HG02623 (cell line): ENCODE data around the gene MUC12.
"Not testable (repeated sequence)": the region's sequence is repeated elsewhere in the genome, so short reads cannot be mapped to it uniquely, and the experiment has no call there.

Source experiments
- ATAC-seq: cut with Tn5 transposase; IDR thresholded peaks from one replicate; pipeline ENCODE4 v1.9.1; 2021; ENCODE audit warnings: moderate library complexity; ENCODE audit not compliant: unreplicated experiment

MUC12 gene

DNA sequence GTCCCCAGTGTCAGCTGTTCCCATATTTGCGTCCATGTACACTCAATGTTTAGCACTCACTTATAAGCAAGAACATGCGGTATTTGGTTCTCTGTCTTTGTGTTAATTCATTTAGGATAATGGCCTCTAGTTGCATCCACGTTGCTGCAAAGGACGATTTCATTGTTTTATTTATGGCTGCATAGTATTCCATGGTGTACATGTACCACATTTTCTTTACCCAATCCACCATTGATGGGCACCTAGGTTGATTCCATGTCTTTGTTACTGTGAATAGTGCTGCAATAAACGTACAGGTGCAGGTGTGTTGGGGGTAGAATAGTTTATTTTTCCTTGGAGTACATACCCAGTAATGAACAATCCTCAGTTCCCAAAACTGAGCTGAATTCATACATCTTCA lies 91.6 kb downstream of the MUC12 start:
- ATAC-seq: no peak

DNA sequence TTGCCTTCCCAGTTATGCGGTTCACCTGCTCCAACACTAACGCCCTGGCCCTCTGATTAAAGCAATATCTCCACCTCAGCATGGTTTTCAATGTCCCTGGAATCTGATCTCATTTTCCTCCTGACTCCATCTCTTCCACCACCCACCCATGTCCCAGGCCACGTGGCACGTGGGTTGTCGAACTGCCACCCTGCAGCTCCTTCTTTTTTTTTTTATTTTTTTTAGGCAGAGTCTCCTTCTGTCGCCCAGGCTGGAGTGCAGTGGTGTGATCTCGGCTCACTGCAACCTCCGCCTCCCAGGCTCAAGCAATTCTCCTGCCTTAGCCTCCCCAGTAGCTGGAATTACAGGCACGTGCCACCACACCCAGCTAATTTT lies 94.8 kb downstream of the MUC12 start:
- not testable (repeated sequence) for ATAC-seq

DNA sequence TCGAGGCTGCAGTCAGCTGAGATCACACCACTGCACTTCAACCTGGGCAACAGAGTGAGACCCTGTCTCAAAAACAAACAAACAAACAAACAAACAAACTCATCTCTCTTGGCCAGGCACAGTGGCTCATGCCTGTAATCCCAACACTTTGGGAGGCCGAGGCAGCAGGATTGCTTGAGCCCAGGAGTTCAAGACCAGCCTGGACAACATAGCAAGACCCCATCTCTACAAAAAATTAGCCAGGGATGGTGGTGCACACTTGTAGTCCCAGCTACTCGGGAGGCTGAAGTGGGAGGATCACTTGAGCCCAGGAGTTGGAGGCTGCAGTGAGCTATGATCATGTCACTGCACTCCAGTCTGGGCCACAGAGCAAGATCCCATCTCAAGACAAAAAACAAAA lies 95.8 kb downstream of the MUC12 start:
- ATAC-seq: not testable (repeated sequence)

DNA sequence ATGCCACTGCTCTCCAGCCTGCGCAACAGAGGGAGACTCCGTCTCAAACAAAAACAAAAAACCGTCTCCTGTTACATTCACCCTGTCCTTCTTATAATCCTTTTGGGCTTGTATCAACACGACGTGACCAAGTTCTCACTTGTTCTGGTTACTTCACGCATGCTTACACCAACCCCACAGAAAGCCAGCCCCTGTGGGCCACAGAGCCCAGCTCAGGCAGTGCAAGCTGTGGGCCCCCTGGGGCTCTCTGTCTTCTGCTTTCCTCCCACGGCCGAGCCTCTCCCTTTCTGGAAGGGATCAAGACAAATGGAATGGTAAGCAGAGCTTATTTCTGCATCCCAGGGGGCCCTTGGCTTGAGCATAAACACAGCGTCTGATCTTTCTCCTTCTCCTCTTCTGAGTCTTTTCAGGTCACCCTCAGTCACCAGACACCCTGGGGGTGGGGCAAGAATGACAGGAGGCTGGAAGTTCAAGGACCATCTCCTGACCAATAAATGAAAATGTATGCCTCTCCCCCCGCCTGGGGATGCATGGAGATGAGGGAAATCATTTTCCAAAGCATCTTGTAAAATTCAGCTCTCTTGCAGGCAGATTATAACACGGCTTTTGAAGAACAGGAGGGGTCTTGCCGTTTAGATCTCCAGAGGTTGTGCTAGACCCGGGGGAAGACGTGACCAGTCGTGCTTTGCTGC lies 96.9 kb downstream of the MUC12 start:
- no peak for ATAC-seq

DNA sequence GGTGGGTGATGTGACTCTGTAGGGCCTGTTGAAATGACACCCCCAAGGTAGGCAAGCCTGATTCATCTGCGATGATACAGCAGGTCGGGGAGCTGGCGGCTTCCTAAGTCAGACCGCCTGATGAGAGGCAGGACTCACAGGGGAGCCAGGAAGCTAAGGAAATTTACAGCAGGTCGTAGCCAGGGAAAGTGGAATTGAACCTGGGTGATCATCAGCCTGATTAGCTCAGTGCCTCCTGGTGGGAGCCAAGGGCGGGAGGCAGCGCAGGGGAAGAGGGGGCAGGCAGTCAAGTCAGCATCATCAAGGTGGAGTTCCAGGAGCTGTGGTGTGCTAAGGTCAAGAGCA lies 97.4 kb downstream of the MUC12 start:
- ATAC-seq: no peak

DNA sequence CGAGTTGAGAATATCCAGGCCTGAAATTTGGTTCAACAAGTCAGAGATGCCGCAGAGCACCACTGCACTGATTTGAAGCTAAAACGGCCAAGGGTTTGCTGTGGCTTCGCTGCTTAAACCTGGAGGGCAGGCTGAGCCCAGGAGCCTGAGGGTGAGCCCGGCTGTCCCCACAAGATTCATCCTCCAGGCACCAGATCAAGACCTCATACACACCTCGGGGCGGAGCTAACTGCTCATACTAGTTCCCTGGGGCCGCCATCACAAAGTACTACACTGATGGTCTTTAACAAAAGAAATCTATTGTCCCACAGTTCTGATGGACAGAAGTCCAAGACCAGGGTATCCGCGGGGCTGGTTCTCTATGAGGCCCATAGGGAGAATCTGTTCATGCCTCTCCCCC lies 99.0 kb downstream of the MUC12 start:
- no peak for ATAC-seq
